Uterine smooth muscle cell (primary cell): ENCODE results near the gene PSMB2. TPM values are rescaled to one million over a fixed set of nuclear protein-coding genes. Genes with fewer than 3 reads are reported as not detected.

Source experiments
- total RNA-seq: library from RNA; depleted of rRNA; stranded (reverse); fragments of >200 nt; gene quantifications from 2 replicates; pipeline ENCODE4 v1.2.3, GENCODE V29; 2014

Gene PSMB2
- total RNA-seq = 18.2 and 27.4 TPM in 2 replicates

DNA sequence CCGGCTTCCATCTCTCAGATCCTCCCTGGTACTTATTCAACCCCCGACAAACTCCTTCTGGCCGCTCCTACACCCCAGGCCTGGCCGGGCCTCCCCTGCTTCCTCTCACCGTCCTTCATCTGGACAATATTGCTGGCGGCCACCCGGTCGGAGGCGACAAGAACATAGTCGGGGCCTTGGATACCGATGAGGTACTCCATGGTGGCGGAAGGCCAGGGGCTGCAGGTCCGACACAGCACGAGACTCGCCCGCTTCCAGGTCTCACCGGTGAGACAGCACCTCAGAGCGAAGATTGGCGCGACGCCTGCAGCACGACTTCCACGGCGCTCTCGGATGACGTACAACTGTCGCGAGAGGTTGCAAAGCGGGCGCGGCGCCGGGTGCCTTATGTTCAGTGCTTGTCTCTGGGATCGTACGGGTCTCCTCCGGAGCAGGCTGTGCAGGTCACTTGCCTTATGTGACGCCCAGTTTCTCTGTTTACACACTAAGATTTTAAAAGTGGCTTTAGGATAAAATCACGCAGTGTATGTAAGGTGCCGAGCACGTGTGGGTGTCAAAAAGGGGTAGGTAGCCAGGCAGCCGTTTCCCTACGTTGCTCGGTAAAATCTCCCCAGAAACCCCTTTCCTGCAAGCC is at the start of gene PSMB2:
Gene PSMB2, minus strand, starts transcription at position 294 of the 634 bp plus-strand sequence. Its CDS starts 94 bp downstream, at position 200.

DNA sequence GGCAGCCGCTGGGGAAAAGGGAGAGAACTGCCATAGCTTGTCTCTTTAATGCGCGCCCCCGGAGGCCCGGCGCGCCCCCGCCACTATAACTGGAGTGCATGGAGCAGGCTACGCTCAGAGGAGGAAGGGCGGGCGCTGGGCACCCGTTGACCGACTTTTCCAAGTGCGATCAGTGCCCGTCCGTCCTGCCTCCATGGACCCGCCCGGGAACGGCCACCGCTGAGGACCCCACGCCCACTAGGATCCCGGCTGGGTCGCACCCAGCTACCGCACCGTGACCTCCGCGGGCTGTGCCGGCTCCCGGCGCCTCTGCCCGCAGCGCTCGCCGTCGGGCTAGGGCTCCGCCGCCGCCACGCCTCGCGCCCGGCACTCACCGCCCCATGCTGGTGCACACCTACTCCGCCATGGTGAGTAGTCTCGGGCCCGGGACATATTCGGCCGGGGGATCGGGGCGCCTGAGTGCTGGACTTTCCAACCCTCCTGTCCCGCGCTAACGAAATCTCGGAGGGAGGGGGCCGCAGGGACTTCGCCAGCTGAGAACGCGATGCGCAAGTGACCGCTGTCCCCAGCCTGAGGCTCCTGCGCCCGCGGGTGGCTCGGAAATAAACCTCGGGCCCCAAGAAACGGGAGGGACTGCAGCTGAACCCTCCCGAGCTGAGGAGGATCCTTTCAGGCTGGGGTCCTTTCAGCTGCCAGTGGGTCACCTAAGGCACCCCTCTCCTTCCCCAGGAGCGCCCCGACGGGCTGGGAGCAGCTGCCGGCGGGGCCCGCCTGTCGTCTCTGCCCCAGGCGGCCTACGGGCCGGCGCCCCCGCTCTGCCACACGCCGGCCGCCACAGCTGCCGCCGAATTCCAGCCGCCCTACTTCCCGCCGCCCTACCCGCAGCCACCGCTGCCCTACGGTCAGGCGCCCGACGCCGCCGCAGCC is 67.9 kb downstream of the PSMB2 start, which contains the start of gene TFAP2E:
Gene TFAP2E, plus strand, starts transcription at position 117 of the 927 bp plus-strand sequence. Its CDS starts 264 bp downstream, at position 381.

DNA sequence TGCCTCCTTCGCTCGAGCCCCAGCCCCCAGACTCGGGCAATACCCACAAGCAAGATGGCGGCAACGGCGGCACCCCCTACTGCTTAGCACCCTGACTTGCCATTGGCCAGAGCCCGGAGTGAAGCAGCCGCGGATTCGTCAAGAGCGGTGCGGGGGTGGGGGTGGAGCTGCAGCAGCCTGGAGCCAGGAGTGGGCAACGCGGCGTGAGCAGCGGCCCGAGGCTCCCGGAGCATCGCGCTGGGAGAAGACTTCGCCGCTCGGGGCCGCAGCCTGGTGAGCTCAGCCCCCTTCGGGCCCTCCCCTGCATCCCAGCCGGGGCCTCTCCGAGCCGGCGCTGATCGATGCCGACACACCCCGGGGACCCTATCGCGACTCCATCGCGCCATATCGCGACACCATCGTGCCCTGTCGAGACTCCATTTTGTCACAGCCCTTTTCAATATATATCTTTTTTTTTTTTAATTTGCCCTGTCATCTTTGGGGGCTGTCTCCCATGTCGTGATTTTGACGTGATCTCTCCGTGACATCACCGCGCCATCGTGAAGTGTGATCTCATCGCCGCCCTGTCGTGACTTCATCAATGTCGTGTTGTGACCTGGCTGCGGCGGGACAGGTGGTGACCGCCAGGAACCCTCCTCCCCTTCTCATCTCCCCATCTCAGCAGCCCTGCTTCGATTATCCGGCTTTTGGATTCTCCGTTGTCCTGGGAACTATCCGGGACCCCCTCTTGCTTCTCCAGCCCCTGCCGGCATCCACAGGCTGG is 83.5 kb downstream of the PSMB2 start, which contains the start of gene NCDN:
Gene NCDN, plus strand, starts transcription at position 189 of the 763 bp plus-strand sequence. Its CDS starts 392 bp downstream, at position 581.

DNA sequence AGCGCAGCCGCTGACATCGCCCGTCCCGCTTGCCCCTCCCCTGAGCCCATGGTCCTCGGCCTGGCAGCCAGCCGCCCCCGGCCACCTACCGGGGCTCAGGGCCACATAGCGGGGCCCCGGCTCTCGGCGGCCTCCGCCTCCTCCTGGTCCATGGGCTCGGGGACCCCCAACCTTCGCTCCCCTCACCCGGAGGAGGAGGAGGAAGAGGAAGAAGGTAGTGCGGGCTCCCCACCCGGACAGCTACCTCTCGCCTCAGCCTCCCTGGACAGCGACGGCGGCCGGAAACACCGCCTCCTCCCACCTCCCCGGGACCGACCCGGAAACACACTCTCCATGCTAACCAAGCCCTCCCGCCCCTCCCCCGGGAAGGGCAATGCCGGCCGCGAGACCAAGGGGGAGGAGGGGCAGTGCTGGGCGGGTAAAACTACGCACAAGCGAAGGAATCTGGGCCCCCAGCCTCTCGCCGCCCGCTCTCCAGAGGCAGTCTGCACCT is 84.2 kb downstream of the PSMB2 start, which contains the start of gene KIAA0319L:
Gene KIAA0319L, minus strand, starts transcription at position 286 of the 493 bp plus-strand sequence. CDS start 2,912 bp downstream, outside the sequence.

Other genes starting within 250 kb of the PSMB2 start
- 58.9 and 59.4 TPM in 2 replicates for gene KIAA0319L, start 84.1 kb downstream of the PSMB2 start, total RNA-seq
- gene NCDN, start 83.7 kb downstream of the PSMB2 start, total RNA-seq = 21.6 and 27.6 TPM in 2 replicates
- 0.11 and 0.12 TPM in 2 replicates for gene TFAP2E, start 68.2 kb downstream of the PSMB2 start, total RNA-seq
- gene C1orf216, start 77.4 kb upstream of the PSMB2 start, total RNA-seq = 17.2 and 33.2 TPM in 2 replicates
- gene CLSPN, start 128.5 kb upstream of the PSMB2 start, total RNA-seq = 10.0 and 38.2 TPM in 2 replicates
- 16.1 and 19.3 TPM in 2 replicates for gene AGO4, start 166.5 kb upstream of the PSMB2 start, total RNA-seq
- gene AGO1, start 241.7 kb upstream of the PSMB2 start, total RNA-seq = 13.0 and 13.7 TPM in 2 replicates